ENCODE data around the gene MT2A. TPM values are rescaled to one million over a fixed set of nuclear protein-coding genes. Genes with fewer than 3 reads are reported as not detected.

Gene MT2A
- total RNA-seq, 1 donor = 21.2 TPM

- DNase-seq (ENCODE audit: low read depth) = no peak
These were observed 24.1 kb upstream of the MT2A start for GRCh38 chr16:56584276-56584675.

DNA sequence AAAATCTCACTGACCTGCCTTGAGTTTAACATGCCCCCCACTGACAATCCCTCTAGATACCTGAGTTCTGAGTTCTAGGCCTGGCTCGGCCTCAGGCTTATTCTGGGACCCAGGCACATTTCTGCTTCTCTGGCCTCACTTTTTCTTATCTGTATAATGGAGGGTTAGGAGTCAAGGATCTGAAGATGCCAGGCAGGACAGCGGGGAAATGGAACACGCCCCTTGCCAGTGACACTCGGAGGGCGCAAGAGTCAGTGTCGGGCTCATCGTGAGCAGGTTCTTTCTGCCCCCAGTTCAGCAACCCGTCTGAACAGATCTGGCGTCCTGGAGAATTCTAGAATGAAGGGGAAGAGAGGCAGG lies 19.6 kb upstream of the MT2A start:
- no peak for DNase-seq (ENCODE audit: low read depth)
- TF ChIP-seq CTCF (IDR thresholded peaks at IDR 0.05; ENCODE audit: insufficient read depth, low read depth, low read length) = no peak
- H3K4me3 ChIP-seq (ENCODE audit: low read depth, low read length) = no peak overlapping the region

More at GRCh38 chr16:56584276-56584675, 24.1 kb upstream of the MT2A start:
- H3K4me3 ChIP-seq (ENCODE audit: low read depth, low read length) = no peak overlapping the region
- no peak for TF ChIP-seq CTCF (IDR thresholded peaks at IDR 0.05; ENCODE audit: insufficient read depth, low read depth, low read length)

DNA sequence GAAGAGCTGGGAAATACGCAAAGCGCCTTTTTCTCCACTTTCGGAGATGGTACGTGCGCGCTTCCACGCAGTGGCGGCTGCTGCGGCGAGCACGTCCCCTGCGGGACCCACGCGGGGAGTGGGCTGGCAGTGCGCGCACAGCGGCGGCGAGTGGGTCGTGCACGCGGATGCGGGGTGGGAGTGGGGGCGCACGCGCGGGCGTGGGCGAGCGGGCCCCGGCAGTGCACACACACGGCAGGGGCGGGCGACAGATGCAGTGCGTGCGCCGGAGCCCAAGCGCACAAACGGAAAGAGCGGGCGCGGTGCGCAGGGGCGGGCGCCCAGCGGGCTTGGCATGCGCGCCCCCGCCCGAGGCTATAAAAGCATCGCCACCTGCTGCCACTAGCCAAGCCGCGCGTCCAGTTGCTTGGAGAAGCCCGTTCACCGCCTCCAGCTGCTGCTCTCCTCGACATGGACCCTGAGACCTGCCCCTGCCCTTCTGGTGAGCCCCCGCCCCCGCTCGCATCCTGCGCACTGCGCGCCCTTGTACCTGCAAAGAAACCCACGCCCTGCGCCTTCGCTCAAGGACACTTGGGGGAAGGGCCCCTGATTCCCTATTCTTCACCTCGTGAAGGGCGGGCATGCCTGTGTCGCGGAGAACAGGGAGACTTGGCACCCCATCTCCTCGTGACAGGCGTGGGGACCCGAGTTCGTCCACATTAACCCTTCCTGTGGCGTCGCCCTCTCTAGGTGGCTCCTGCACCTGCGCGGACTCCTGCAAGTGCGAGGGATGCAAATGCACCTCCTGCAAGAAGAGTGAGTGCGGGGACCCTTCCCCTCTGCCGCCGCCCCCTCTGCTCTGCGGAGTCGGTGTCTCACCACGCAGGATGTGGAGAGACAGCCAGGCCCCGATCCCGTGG lies 19.0 kb upstream of the MT2A start, which contains the start of gene MT3:
TSS of gene MT3 (plus strand) at position 388 of the 899 bp plus-strand sequence. CDS start at position 451, 63 bp downstream.
- no peak for TF ChIP-seq CTCF (IDR thresholded peaks at IDR 0.05; ENCODE audit: insufficient read depth, low read depth, low read length)
- no peak within 1 kb of the TSS for H3K4me3 ChIP-seq (ENCODE audit: low read depth, low read length)
- no peak for DNase-seq (ENCODE audit: low read depth)

DNA sequence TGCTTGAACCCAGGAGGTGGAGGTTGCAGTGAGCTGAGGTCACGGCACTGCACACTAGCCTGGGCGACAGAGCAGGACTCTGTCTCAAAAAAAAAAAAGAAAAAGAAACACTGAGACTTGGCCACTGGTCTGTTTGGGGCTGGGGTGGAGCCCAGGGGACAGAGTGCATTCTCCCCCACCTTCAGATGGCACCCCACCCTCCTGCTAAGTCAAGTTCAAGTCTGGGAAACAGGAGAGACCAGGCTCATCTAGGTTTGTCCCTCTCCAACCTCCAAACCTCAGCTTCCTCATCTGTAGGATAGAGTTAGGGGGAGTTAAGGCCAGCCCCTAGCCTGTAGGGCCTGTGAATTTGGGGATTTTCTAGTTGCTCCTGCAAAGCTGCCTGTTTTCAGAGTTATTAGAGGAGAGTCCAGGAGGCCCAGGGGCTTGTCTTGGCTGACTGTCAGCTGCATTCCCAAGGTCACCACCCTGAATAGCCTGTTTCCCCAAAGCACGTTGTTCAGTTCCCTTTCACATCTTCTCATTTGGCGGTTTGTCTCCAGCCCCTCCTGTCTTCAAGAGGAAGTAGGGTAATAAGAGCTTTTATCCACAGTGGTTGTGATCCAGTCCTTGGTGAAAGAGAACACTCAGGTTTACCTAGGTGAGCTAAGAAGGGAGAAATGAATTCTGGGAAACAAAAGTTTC lies 16.9 kb upstream of the MT2A start:
- no peak for DNase-seq (ENCODE audit: low read depth)
- TF ChIP-seq CTCF (IDR thresholded peaks at IDR 0.05; ENCODE audit: insufficient read depth, low read depth, low read length) = no peak
- H3K4me3 ChIP-seq (ENCODE audit: low read depth, low read length) = no peak overlapping the region

DNA sequence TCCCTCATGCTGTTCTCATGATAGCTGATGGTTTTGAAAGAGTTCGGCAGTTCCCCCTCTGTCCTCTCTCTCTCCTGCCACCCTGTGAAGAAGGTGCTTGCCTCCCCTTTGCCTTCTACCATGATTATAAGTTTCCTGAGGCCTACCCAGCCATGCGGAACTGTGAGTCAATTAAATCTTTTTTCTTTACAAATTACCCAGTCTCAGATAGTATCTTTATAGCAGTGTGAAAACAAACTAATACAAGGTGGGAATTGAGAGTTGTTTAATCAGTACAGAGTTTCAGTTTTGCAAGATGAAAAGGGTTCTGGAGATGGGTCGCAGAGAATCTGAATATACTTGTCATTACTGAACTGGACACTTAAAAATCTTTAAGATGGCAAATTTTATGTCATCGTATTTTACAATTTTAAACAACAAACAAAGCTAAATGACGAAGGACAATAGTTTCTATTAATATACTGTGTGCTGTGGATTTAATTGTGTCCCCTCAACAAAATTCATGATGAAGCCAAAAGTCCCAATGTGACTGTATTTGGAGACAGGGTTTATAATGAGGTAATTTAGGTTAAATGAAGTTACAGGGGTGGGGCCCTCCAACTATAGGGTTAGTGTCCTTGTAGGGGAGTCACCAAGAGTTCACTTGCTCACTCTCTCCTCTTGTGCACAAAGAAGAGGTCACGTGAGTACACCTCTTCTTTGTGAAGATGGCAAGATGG lies 14.7 kb upstream of the MT2A start:
- no peak for TF ChIP-seq CTCF (IDR thresholded peaks at IDR 0.05; ENCODE audit: insufficient read depth, low read depth, low read length)
- no peak overlapping the region for H3K4me3 ChIP-seq (ENCODE audit: low read depth, low read length)
- DNase-seq (ENCODE audit: low read depth) = no peak

- H3K4me3 ChIP-seq (ENCODE audit: low read depth, low read length) = no peak overlapping the region
- DNase-seq (ENCODE audit: low read depth) = no peak
- TF ChIP-seq CTCF (IDR thresholded peaks at IDR 0.05; ENCODE audit: insufficient read depth, low read depth, low read length) = no peak
These were observed 14.1 kb upstream of the MT2A start for GRCh38 chr16:56594292-56594619.
